GM19467 (cell line): ENCODE results near the gene DNAJB13.
A peak's percentile ranks its signal among the peaks of the same experiment; 100 is the strongest.
"Not testable (repeated sequence)": the region's sequence is repeated elsewhere in the genome, so short reads cannot be mapped to it uniquely, and the experiment has no call there.

Experiments
- ATAC-seq: cut with Tn5 transposase; IDR thresholded peaks from one replicate; pipeline ENCODE4 v1.9.1; 2021; ENCODE audit warnings: mild to moderate bottlenecking, moderate library complexity; ENCODE audit not compliant: unreplicated experiment

DNAJB13 gene

DNA sequence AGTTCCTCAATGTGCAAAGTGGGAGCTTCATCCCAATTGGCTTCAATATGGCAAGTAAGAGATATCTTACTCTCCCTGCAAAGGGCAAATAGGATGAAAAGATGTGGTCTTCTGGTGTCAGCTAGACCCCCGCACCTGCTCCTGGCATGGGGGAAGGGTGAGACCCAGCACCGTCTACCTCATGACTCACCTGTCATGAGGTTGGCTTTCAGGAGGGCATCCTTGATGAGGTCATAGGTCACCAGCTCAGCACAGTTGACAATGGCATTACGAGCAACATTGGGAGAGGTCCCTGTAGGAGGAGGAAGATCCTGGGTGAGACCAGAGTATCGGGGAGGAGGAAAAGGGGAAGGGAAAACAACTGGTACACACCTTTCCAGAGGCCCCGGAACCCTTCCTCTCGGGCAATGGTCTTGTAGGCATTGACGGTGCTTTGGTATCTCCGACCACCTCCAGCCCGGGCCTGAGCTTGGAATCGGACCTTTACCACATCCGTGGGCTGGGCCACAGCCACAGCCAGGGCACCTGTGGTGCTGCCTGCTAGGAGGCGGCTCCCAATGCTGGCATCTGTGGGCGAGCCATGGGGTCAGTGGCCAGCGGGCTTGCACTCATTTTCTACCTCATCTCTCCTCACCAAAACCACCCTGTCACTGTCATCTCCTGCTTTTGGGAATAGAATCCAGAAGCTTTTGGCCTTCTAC, 25.8 kb downstream of the DNAJB13 start:
- ATAC-seq = no peak

DNA sequence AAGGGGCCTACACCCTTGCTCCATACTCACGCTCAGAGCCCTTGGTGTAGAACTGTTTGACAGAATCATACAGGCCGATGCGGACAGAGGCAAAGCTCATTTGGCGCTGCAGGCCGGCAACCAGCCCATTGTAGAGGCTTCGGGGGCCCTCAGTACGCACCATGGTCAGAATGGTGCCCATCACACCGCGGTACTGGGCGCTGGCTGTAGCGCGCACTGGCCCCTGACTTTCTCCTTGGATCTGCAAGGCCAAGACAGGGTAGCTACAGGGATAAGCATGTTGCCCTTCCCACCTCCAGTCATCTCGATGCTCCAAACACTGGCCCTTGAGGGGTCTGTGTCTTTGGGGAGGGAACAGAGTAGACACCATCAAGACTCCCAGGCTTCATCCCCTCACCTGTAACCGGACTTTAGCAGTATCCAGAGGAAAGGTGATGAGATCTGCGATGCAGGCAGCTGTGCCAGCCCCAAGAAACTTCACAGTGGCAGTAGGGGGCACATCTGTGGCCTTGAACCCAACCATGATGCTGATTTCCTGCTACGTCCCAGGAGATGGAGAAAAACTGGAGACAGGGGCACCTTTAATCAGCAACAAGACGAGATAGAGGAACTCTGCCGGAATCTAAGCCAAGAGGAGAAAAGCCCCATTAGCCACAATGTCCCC, 27.2 kb downstream of the DNAJB13 start:
- ATAC-seq = no peak

DNA sequence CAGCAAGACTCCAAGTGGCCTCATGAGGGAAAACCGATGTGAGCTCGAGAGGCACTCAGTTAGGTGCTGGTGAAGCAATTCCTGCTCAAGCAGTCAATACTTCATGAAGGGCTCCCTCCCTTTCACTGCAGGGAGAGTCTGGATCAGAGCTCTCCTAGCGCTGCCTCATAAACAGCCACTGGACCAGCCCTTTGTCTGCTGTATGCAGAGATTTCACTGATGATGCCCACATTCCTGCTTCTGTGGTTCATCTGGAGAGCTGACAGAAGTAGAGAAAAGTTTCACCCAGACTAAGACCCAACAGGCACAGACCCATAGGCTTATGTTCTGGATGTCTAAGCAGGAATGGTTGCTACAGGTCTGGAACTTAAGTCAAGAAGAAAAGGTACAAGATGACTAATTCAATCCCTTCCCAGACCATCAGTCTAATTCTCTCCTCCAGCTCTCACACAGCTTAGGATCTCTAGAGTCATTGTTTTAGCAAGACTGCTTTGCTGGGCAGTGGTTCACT, 27.8 kb downstream of the DNAJB13 start:
- ATAC-seq = no peak

DNA sequence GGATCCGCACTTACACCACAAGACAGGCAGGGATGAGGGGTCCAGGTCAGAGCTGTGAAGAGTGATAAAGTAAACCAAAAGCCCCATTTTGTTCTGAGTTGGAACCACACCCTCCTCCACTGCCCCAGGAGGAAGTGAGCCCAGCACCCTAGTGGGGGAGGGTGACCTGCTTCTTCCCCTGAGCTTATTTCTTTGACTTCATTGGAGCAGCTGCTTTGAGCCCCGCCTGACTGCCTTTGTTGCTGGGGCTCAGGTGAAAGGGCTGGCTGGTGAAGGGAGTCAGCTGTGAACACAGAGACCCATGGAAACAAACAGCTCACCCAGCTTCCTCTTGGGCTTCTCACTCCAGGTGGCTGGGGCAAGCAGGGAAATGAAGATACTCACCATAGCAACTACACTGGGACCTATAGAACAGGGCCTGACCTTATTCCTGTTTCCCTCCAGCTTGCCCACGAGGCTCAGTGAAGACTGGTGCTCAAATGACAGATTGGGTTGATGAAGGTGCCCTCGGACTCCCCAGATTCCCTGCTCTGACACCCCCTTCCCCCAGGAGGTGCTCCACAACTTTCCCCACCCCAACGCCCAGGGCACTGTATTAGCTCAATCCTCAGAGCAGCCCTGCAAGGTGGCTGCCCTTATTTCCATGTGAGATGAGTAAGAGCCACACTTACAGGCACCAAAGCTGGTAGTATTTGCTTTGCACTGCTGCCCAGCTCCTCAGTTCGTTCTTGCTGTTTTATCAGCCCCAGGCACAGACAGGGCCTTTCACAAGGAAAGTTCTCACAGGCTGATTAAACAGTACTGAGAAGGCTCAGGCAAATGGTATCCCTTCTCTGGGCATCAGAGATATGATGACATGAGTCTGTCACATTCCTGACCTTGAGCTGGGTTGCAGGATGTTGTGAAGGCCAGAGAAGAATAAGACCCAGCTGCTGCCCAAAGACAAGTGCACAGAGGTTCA, 29.5 kb downstream of the DNAJB13 start:
- peak; percentile 46 for ATAC-seq

DNA sequence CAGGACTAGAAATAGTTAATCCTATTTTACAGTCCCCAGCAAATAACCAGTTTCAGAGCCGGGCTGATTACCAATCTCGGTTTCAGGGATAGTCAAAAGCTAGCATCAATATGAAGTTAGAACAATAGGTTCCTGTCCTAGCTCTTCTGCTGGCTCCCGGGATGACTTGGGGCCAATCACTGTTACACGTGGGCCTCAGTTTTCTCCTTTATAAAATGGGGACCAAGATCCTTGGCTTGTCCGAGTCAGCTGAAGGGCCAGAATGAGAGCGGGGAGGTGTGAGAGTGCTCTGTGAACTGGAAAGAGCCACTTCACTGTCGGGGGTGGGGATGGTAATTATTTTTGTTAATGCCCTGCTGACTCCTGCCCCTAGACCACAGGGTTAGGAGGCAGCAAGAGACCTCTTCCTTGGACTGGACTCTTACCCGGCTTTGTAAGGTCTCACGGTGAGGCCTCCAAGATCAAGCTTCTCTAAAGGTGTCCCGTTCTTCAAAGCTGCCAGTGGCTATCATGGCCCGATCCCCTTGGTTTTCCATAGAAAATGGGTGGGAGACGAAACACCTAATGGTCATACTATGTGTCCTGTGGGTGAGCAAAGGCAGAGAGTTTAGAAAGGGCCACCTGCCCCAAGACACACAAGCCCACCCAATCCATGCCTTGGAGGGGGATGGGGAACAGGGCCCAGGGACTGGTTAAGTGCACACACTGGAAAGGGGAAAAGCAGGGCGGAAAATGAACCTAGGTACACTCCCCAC, 30.4 kb downstream of the DNAJB13 start:
- ATAC-seq = no peak

- ATAC-seq = peak; percentile 37
Measured at GRCh38 chr11:73982595-73982989, 31.8 kb downstream of the DNAJB13 start, which contains the start of gene UCP2. UCP2 (minus strand) TSS chr11:73982843; CDS start chr11:73978378, 4,465 bp downstream.

DNA sequence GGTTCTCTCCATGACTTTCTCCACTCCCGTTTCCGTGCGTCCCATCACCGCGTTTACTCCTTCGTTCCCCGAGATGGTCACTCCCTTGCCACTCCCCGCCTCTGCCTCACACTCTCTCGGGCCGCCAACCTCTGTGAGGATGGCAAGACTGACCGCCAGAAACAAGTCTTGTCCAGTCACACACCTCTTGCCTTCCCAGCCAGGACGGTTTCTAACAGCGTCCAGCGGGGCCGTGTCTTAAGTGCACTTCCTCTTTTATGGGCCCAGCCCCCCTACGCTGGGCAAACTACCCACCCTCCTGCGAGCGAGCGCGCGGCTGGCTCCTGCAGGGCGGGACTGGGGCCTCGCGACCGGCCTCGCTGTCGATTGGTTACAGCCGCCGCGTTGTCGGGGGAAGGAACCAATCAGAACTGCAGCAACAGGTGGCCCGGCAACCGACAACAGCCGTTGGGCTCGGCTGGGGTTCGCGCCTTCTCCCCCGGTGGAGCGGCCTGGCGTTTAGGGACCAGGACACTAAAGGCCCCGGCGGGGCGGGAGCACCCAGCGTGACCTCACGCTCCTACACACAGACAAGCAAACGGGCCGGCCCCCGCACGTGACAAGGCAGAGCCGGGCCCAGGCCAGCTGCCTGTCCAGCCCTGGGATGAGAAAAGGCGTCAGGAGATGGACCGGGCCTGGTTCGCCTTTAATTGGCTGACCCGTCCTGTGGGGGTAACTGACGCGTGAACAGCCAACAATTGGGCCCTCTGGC, 32.3 kb downstream of the DNAJB13 start:
- ATAC-seq = peak; percentile 68

GRCh38 chr11:73983741-73984538, 33.1 kb downstream of the DNAJB13 start:
- no peak for ATAC-seq

DNA sequence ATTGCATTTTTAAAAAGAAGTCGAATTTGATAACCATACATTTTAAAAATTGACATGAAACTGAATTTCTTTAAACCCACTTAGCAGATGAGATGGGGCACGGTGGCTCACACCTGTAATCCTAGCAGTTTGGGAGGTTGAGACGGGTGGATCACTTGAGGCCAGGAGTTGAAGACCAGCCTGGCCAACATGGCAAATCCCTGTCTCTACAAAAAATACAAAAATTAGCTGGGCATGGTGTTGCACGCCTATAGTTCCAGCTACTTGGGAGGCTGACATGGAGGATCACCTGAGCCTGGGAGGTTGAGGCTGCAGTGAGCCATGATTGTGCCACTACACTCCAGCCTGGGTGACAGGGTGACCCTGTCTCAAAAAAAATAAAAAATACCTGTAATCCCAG, 34.8 kb downstream of the DNAJB13 start:
- not testable (repeated sequence) for ATAC-seq

GRCh38 chr11:73988227-73988626, 37.4 kb downstream of the DNAJB13 start:
- ATAC-seq = no peak

DNA sequence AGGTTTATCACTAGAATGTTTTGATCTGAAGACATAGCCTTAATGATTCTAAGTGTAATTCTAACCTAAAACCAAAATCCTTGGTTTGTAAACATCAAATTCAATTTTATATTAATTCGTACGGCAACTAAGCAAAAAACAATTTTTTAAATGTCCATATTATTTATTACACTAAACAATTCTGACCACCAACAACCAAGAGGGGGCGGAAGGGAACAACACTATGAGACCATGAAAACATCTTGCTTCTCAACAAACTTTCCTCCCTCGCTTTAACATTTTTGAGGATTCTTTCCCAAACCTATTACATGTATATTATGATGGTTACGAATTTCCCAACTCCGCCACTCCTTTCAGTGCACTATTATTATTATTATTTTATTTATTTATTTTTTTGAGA, 38.3 kb downstream of the DNAJB13 start:
- ATAC-seq = no peak

- ATAC-seq = no peak
Measured at GRCh38 chr11:73990730-73991129, 39.9 kb downstream of the DNAJB13 start.

DNA sequence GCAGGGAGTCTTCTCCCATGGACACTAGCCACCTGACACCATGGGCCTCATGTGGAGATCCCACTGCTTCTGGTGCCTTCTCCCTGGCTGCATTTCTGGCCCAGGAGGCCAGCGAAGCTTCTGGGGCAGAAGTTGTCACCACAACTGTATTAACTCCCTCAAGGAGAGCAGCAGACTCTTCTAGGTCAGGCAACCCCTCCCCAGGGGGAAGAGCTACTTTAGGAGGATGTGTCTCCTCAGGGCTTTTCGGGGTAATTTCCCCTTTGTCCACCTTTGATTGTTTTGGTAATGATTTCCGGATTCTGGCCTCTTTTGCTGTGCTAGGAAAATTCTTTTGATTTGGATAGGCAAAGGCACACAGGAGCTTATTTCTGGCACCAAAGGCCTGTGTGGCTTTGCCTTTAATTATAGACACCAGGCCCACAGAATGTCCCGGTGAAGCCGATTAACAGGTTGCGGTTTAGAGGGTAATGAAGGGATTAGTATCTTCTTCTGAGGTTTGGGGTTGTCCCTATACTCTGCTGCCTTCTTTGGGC, 40.7 kb downstream of the DNAJB13 start:
- no peak for ATAC-seq

GRCh38 chr11:73995247-73995646, 44.4 kb downstream of the DNAJB13 start:
- ATAC-seq = no peak

DNA sequence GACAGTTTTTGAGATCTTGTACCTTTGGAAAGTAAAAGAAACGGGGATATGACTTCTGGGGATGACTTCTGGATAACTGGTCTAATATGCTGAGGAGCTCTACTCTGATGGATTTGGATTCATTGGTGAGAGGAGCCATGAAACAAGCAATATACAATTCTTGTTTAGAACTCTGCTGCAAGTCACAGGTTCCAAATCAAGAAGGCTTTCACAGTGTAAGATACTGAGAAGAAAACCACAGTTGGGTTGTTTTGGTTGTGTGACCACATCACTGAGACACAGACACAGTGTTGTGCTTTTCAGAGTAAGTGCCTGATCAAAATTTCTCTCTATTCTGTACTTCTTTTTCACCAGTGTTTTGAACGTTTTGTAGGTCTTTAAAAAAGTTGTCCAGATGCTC, 44.9 kb downstream of the DNAJB13 start:
- ATAC-seq = no peak

DNA sequence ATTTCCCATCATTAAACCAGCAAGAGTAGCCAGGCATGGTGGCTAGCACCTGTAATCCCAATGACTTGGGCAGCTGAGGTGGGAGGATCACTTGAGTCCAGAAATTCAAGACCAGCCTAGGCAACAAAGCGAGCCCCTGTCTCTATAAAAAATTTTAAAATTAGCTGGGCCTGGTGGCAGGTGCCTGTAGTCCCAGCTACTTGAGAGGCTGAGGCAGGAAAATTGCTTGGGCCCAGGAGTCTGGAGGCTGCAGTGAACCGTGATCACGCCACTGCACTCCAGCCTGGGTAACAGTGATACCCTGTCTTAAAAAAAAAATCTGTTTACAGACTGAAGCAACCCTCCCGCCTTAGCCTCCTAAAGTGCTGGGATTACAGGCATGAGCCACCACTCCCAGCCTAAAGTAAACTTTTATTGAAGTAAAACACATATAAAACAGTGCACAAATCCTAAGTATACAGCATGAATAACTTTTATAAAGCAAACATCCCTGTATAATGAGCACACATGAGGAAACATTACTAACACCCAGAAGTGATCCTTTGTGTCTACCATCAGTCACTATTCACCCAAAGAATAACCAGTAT, 45.4 kb downstream of the DNAJB13 start:
- no peak for ATAC-seq

DNA sequence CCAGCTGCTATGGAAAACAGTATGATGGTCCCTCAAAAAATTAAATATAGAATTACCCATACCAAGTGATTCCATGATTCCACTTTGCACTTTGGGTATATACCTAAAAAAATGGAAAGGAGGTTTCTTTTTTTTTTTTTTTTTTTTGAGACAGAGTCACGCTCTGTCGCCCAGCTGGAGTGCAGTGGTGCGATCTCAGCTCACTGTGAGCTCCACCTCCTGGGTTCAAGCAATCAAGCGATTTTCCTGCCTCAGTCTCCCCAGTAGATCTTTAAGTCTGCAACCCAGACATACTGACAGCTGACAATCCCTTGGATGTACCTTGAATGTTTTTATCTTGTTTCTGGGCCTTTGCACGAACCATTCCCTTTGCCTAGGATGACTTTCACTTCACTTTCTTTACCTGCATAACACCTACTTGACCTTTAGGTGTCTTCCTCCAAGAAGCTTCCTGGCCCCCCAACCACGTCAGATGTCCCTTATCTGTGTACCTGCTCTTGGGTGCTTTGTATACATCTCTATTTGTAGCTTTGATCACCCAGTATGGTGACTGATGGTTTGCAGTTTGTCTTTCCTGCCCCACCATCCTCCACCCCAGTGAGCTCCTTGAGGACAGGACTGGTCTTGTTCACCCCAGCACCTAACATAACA, 46.4 kb downstream of the DNAJB13 start:
- ATAC-seq = no peak
